HepG2 (cell line): ENCODE data around the gene POLDIP3. TPM values are rescaled to one million over a fixed set of nuclear protein-coding genes. Genes with fewer than 3 reads are reported as not detected.

Experiments
- ARID3A ChIP-seq: IDR thresholded peaks from 2 replicates; pipeline ENCODE4 v1.6.1; 2012; ENCODE audit warnings: low read depth, low read length, improper control_type of control experiment
- CTCF ChIP-seq: sonication (generic); formaldehyde crosslinking; IDR thresholded peaks from 2 replicates; pipeline ENCODE4 v1.5.0; 2020; ENCODE audit warnings: mild to moderate bottlenecking, missing genetic modification reagents, moderate library complexity
- FOXJ3 ChIP-seq: sonication (generic); formaldehyde crosslinking; IDR thresholded peaks from 2 replicates; pipeline ENCODE4 v1.4.0; 2020; ENCODE audit warnings: missing genetic modification reagents, mild to moderate bottlenecking, borderline replicate concordance
- GATAD1 ChIP-seq: IDR thresholded peaks from 2 replicates; pipeline ENCODE4 v1.6.1; 2016; ENCODE audit warnings: missing genetic modification reagents, missing compliant biosample characterization
- HCFC1 ChIP-seq: fragments of 150-350 bp; IDR thresholded peaks from 2 replicates; pipeline ENCODE4 v1.6.1; 2014; ENCODE audit warnings: low read depth, low read length
- MNT ChIP-seq: fragments of 450-650 bp; IDR thresholded peaks from 2 replicates; pipeline ENCODE4 v1.6.1; 2016
- MTA1 ChIP-seq: sonication (generic); formaldehyde crosslinking; IDR thresholded peaks from 2 replicates; pipeline ENCODE4 v1.4.0; 2020; ENCODE audit warnings: missing genetic modification reagents, mild to moderate bottlenecking, borderline replicate concordance
- POLR2AphosphoS5 ChIP-seq: IDR thresholded peaks from 2 replicates; pipeline ENCODE4 v1.6.1; 2012; ENCODE audit warnings: low read depth, low read length
- PRMT3 ChIP-seq: sonication (generic); formaldehyde crosslinking; IDR thresholded peaks from 2 replicates; pipeline ENCODE4 v1.8.1; 2022; ENCODE audit warnings: low read depth, mild to moderate bottlenecking, moderate library complexity, missing genetic modification reagents, borderline replicate concordance
- SAP130 ChIP-seq: IDR thresholded peaks from 2 replicates; pipeline ENCODE4 v1.6.1; 2016; ENCODE audit warnings: low read depth
- SIX4 ChIP-seq: sonication (generic); formaldehyde crosslinking; IDR thresholded peaks from 2 replicates; pipeline ENCODE4 v1.4.0; 2020; ENCODE audit warnings: missing genetic modification reagents
- U2AF1 ChIP-seq: fragments of 200-400 bp; formaldehyde crosslinking; optimal IDR thresholded peaks from 2 replicates; pipeline ENCODE3; 2017; ENCODE audit warnings: mild to moderate bottlenecking, low read depth, low read length
- ZBTB25 ChIP-seq: IDR thresholded peaks from 2 replicates; pipeline ENCODE4 v1.6.1; 2018; ENCODE audit warnings: missing genetic modification reagents
- ZFY ChIP-seq: sonication (generic); formaldehyde crosslinking; IDR thresholded peaks from 2 replicates; pipeline ENCODE4 v1.4.0; 2020; ENCODE audit warnings: missing genetic modification reagents
- ZMAT3 ChIP-seq: sonication (generic); formaldehyde crosslinking; conservative IDR thresholded peaks from 2 replicates; pipeline ENCODE4 v1.7.0; 2021; ENCODE audit warnings: missing genetic modification reagents
- ZNF253 ChIP-seq: sonication (generic); formaldehyde crosslinking; IDR thresholded peaks from 2 replicates; pipeline ENCODE4 v1.8.0; 2022; ENCODE audit warnings: mild to moderate bottlenecking, missing genetic modification reagents, borderline replicate concordance
- ZNF431 ChIP-seq: sonication (generic); formaldehyde crosslinking; IDR thresholded peaks from 2 replicates; pipeline ENCODE4 v1.9.0; 2022; ENCODE audit warnings: missing genetic modification reagents, low read depth, mild to moderate bottlenecking, borderline replicate concordance
- ZNF607 ChIP-seq: sonication (generic); formaldehyde crosslinking; IDR thresholded peaks from 2 replicates; pipeline ENCODE4 v1.5.1; 2020; ENCODE audit warnings: missing genetic modification reagents, mild to moderate bottlenecking, borderline replicate concordance
- ZNF839 ChIP-seq: sonication (generic); formaldehyde crosslinking; IDR thresholded peaks from 2 replicates; pipeline ENCODE4 v1.4.0; 2020; ENCODE audit warnings: missing genetic modification reagents, mild to moderate bottlenecking, borderline replicate concordance
- ZXDC ChIP-seq: sonication (generic); formaldehyde crosslinking; IDR thresholded peaks from 2 replicates; pipeline ENCODE4 v1.5.0; 2020; ENCODE audit warnings: mild to moderate bottlenecking, missing genetic modification reagents
- polyA plus RNA-seq, 8 experiments: library from polyadenylated mRNA; depleted of rRNA in 3 of 8; stranded (reverse) in 7 of 8; unstranded in 1 of 8; fragments of >200 nt; fragmentation: Illumina TruSeq in 4 of 8; extraction: Trizol in 4 of 8; gene quantifications; 2 replicates each; pipeline versions ENCODE4 v1.2.1 to v1.2.3, GENCODE V29; 2011 to 2016; ENCODE audit warnings: low read depth in 4 of 8, missing spikeins in 1 of 8, mixed read lengths in 1 of 8; ENCODE audit not compliant: insufficient read depth in 1 of 8
- total RNA-seq, 5 experiments: library from RNA; depleted of rRNA; stranded (reverse); fragments of >200 nt; fragmentation: Illumina TruSeq; extraction: Trizol; gene quantifications; 2 replicates each; pipeline ENCODE4 v1.2.3, GENCODE V29; 2016; ENCODE audit warnings: low read depth in 1 of 5

POLDIP3 gene
- total and polyA plus RNA-seq, 2 of the 13 experiments (the other 11 are each of a cell fraction or from before 2014, with no cell fraction given) = 45.8 to 47.4 TPM

GRCh38 chr22:42648368-42649245, 33.9 kb upstream of the POLDIP3 start (continued):
- TF ChIP-seq ZNF253 (CRISPR knock-in tag) (no peak), POLR2AphosphoS5 (peak; percentile 64), MTA1 (peak; percentile 77; the same call in 1 of the 2 replicates), ZNF607 (CRISPR knock-in tag) (peak; percentile 69), HCFC1 (no peak; the same call in 1 of the 2 replicates), ZNF431 (CRISPR knock-in tag) (peak; percentile 82), U2AF1 (no peak), SAP130 (CRISPR knock-in tag) (peak; percentile 96), ARID3A (no peak), GATAD1 (CRISPR knock-in tag) (peak; percentile 69), MNT (peak; percentile 39; the same call in 1 of the 2 replicates), ZBTB25 (CRISPR knock-in tag) (peak; percentile 52; the same call in 1 of the 2 replicates), ZNF839 (CRISPR knock-in tag) (no peak), ZFY (CRISPR knock-in tag) (peak; percentile 63; the same call in 1 of the 2 replicates), ZXDC (CRISPR knock-in tag) (peak; percentile 37), SIX4 (CRISPR knock-in tag) (peak; percentile 38; the same call in 1 of the 2 replicates), FOXJ3 (0 out of 2 replicates have a peak, but pooled peaks have one; percentile 24), PRMT3 (CRISPR knock-in tag) (peak; percentile 76; the same call in 1 of the 2 replicates), ZMAT3 (CRISPR knock-in tag) (peak; percentile 82; the same call in 1 of the 2 replicates), CTCF (CRISPR knock-in tag) (peak; percentile 15; the same call in 1 of the 2 replicates)
